Ishikawa (cell line): Measurements from ENCODE around the gene DCC.

Experiments
- CEBPB ChIP-seq: IDR thresholded peaks from 2 replicates; pipeline ENCODE4 v1.6.1; 2012
- CREB1 ChIP-seq: IDR thresholded peaks from 2 replicates; pipeline ENCODE4 v1.6.1; 2012; ENCODE audit warnings: low read depth
- EGR1 ChIP-seq: IDR thresholded peaks from 2 replicates; pipeline ENCODE4 v1.6.1; 2012
- EP300 ChIP-seq: IDR thresholded peaks from 2 replicates; pipeline ENCODE4 v1.6.1; 2012; ENCODE audit warnings: borderline replicate concordance
- FOXM1 ChIP-seq: IDR thresholded peaks from 2 replicates; pipeline ENCODE4 v1.6.1; 2012; ENCODE audit warnings: low read depth, borderline replicate concordance
- MAX ChIP-seq: IDR thresholded peaks from 2 replicates; pipeline ENCODE4 v1.6.1; 2012
- NFIC ChIP-seq: IDR thresholded peaks from 2 replicates; pipeline ENCODE4 v1.6.1; 2012
- RAD21 ChIP-seq: IDR thresholded peaks from 2 replicates; pipeline ENCODE4 v1.6.1; 2012; ENCODE audit warnings: low read depth
- REST ChIP-seq: IDR thresholded peaks from 2 replicates; pipeline ENCODE4 v1.6.1; 2012; ENCODE audit warnings: low read depth, mild to moderate bottlenecking
- TAF1 ChIP-seq: IDR thresholded peaks from 2 replicates; pipeline ENCODE4 v1.6.1; 2012; ENCODE audit warnings: low read depth, mild to moderate bottlenecking
- TCF12 ChIP-seq: IDR thresholded peaks from 2 replicates; pipeline ENCODE4 v1.6.1; 2012; ENCODE audit warnings: low read depth
- TEAD4 ChIP-seq: IDR thresholded peaks from 2 replicates; pipeline ENCODE4 v1.6.1; 2012
- YY1 ChIP-seq: IDR thresholded peaks from 2 replicates; pipeline ENCODE4 v1.6.1; 2012; ENCODE audit warnings: low read depth

- TF ChIP-seq FOXM1 (no peak), REST (no peak), TCF12 (no peak), EGR1 (no peak), TAF1 (no peak), CEBPB (no peak), RAD21 (no peak), YY1 (no peak), EP300 (no peak), NFIC (no peak), TEAD4 (no peak), MAX (no peak), CREB1 (no peak)
Measured at GRCh38 chr18:53451902-53452301, 1111.9 kb downstream of the DCC start.
